Uterus (tissue), 4 donors: ENCODE results near the gene TMEM129. TPM values are rescaled to one million over a fixed set of nuclear protein-coding genes. Genes with fewer than 3 reads are reported as not detected.

Experiments
- DNase-seq, 2 donors: peaks; one replicate each; pipeline ENCODE4 v3.0.0-alpha.2; 2019 to 2020
- H3K27ac ChIP-seq, 2 donors: fragments of 200-600 bp; sonication (generic); 1 replicate in 1 of 2; 2 replicates in 1 of 2; pipeline ENCODE4 v1.5.1; 2016 to 2018
- H3K27me3 ChIP-seq, 2 donors: fragments of 200-600 bp; sonication (generic); one replicate each; pipeline ENCODE4 v1.5.1; 2018 to 2019; ENCODE audit warnings: control low read depth in 1 of 2
- H3K36me3 ChIP-seq, 2 donors: fragments of 200-600 bp; sonication (generic); one replicate each; pipeline ENCODE4 v1.5.1; 2019; ENCODE audit warnings: control low read depth in 1 of 2
- H3K4me1 ChIP-seq, 2 donors: fragments of 200-600 bp; sonication (generic); one replicate each; pipeline ENCODE4 v1.5.1; 2018 to 2019; ENCODE audit warnings: control low read depth in 1 of 2
- H3K4me3 ChIP-seq, 2 donors: fragments of 200-600 bp; sonication (generic); 1 replicate in 1 of 2; 2 replicates in 1 of 2; pipeline ENCODE4 v1.5.1; 2018 to 2019; ENCODE audit warnings: mild to moderate bottlenecking in 1 of 2
- H3K9me3 ChIP-seq, 2 donors: fragments of 200-600 bp; sonication (generic); one replicate each; pipeline ENCODE4 v1.5.1; 2019; ENCODE audit warnings: control low read depth in 1 of 2
- POLR2A ChIP-seq, 2 donors: fragments of 450-650 bp; IDR thresholded peaks; one replicate each; pipeline ENCODE4 v1.6.1; 2016; ENCODE audit warnings: antibody characterized with exemption in 2 of 2, mild to moderate bottlenecking in 1 of 2, moderate library complexity in 1 of 2
- intact Hi-C: fragments of 100-400 bp; cut with DNase I; formaldehyde crosslinking; loops from one replicate; pipeline ENCODE4 v1.15.1; 2023; ENCODE audit warnings: low total_unique reads
- total RNA-seq, 4 donors: library from RNA; depleted of rRNA in 3 of 4; stranded (reverse); fragments of >200 nt in 3 of 4; gene quantifications; one replicate each; pipeline versions ENCODE4 v1.1.0 to v1.2.4, GENCODE V29; 2014 to 2023
- TF ChIP-seq, protein P1 (sequence below), 4 experiments: fragments of 200-600 bp in 2 of 4; fragments of 450-650 bp in 2 of 4; sonication (generic) in 2 of 4; IDR thresholded peaks; one replicate each; pipeline ENCODE4 v1.5.1; 2016 to 2019; ENCODE audit warnings: antibody characterized with exemption in 4 of 4, mild to moderate bottlenecking in 2 of 4, moderate library complexity in 1 of 4
- donor health status: DM: yes; HTN: yes; CAD: no.

The TMEM129 gene
- total RNA-seq, 4 donors from 2014 or later = 31.0 to 99.7 (median 42.7) TPM

DNA sequence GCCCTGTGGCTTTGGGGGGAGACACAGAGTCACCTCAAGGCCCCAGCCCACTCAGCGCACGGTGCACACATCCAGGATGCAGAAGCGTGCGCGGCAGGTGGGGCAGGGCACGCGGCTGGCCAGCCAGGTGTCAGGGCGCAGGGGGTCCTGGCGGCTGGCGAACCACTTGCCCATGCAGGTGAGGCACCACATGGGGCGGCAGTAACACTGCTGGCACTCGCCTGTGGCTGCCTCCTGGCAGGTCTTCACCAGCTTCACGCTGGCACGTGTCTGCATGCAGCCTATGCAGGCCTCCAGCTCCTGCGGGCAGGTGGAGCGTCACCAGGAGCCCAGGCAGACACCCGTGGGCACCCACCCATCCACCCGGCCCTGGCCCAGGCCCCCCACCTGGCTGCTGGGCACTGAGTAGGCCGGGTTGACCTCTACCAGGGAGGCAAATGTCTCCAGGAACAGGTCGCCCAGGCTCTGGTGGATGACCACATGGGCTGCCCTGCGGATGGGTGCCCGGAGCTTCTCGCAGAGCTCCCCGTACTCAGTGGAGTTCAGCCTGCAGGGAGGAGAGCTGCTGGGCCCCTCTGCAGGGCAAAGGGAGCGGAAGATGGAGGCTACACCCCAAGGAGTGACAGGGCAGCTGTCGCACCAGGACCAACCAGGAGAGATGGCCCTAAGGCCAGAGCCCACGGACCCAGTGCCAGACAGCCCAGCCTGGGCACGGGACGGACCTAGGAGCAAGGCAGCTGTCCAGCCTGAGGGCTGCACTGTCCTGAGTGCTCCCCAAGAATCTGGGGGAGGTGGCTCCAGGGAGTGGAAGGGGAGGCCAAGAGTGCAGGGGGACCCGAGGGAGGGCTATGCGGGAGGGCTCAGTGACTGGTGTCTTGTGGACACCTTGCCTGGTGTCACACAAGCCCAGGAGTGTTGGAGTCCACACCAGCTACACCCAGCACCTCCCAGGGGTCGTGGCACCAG is 3.7 kb downstream of the TMEM129 start:
- DNase-seq = no peak
- no peak overlapping the region for H3K4me3 ChIP-seq
- H3K27me3 ChIP-seq = no peaks in the 10 kb centered on the region
- intact Hi-C loops = no loop called here
- no peaks in the 10 kb centered on the region for H3K9me3 ChIP-seq
- H3K36me3 ChIP-seq = no peaks in the 10 kb centered on the region
- no peak overlapping the region for H3K27ac ChIP-seq
- TF ChIP-seq POLR2A (IDR thresholded peaks at IDR 0.05) = no peak
- TF ChIP-seq, protein P1, sequence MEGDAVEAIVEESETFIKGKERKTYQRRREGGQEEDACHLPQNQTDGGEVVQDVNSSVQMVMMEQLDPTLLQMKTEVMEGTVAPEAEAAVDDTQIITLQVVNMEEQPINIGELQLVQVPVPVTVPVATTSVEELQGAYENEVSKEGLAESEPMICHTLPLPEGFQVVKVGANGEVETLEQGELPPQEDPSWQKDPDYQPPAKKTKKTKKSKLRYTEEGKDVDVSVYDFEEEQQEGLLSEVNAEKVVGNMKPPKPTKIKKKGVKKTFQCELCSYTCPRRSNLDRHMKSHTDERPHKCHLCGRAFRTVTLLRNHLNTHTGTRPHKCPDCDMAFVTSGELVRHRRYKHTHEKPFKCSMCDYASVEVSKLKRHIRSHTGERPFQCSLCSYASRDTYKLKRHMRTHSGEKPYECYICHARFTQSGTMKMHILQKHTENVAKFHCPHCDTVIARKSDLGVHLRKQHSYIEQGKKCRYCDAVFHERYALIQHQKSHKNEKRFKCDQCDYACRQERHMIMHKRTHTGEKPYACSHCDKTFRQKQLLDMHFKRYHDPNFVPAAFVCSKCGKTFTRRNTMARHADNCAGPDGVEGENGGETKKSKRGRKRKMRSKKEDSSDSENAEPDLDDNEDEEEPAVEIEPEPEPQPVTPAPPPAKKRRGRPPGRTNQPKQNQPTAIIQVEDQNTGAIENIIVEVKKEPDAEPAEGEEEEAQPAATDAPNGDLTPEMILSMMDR (IDR thresholded peaks at IDR 0.05) = no peak
- H3K4me1 ChIP-seq = peaks cover 0 to 24% of the 10 kb centered on the region in 2 donors

DNA sequence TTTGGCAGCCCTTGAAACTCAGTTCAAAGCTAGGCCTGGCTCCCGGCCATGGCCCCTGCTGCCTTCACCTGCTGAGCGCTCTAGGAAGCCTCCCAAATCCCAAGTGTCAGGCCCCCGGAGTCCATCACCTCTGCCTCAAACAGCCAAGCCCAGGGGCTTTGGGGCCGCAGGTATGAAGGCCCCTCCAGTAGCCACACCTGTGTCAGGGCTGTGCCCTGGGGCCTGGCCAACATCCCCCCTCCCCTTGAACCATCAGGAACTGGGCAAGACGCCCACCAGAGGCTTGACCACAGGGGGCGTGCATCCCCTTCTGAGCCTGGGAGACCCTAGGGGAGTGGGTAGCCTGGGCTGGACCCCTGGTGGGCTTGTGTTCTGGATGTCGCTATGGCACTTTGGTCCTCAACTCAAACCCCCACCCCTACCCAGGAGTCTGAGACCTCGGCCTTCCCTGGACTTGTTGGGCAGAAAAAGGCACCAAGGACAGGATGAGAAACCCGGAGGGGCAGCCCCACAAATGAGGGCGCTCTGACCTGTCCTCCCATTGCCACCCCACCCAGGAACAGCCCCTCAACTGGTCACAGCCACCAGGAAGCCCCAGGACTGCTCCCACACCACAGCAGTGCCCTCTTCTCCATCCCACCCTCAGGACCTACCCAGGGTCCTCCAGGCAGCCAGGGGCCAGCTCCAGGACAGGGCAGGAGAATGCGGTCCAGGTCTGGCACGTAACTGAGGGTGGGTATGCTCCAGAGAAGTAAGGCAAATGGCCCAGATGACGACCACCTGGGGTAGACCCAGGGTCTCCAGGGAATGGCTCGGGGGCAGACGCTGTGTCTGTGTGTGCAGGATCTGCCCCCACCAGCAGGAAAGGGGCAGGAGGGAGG is 4.8 kb downstream of the TMEM129 start:
- no peaks in the 10 kb centered on the region for H3K36me3 ChIP-seq
- TF ChIP-seq POLR2A (IDR thresholded peaks at IDR 0.05) = no peak
- TF ChIP-seq, protein P1 (IDR thresholded peaks at IDR 0.05) = no peak
- H3K27me3 ChIP-seq = no peaks in the 10 kb centered on the region
- H3K27ac ChIP-seq = no peak overlapping the region
- peaks cover 0 to 14% of the 10 kb centered on the region in 2 donors for H3K4me1 ChIP-seq
- no peaks in the 10 kb centered on the region for H3K9me3 ChIP-seq
- no peak for DNase-seq
- no peak overlapping the region for H3K4me3 ChIP-seq
- intact Hi-C loops = no loop called here

DNA sequence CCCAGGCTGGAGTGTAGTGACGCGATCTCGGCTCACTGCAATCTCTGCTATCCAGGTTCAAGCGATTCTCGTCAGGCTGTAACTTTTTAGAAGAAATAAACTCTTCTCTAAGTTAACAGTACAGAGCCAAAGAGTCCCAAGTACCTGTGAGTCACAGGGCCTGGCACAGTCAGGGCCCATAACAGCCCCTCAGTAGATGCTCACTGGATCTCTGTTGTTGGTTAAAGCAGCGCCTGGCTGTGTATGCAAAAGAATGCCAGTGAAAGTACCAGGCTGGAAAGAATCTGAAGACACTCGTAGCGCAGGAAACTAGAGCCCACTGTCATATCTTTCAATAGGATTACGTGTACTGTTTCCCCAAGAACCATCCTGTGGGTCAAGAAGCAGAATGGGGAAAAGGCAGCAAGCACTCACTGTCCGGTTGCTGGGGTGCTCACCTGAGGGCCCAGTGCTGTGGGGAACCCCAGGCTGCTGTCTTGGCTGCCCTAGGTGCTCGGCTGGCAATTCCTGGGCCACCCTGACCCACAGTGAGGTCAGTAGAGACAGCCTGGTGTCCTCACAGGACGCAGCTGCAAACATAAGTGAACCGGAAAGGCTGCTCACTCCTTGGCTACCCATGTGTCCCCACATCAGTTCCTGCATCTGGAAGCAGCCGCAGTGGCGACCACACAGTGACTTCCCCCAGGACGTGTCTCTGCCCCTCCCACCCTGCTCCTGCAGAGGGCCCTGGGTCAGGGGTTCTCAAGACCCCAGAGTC is 5.9 kb downstream of the TMEM129 start:
- H3K27me3 ChIP-seq = no peaks in the 10 kb centered on the region
- no peak overlapping the region for H3K4me3 ChIP-seq
- no peak for DNase-seq
- TF ChIP-seq POLR2A (IDR thresholded peaks at IDR 0.05) = no peak
- TF ChIP-seq, protein P1 (IDR thresholded peaks at IDR 0.05) = no peak
- H3K36me3 ChIP-seq = no peaks in the 10 kb centered on the region
- H3K27ac ChIP-seq = no peak overlapping the region
- intact Hi-C loops = no loop called here
- H3K9me3 ChIP-seq = no peaks in the 10 kb centered on the region
- H3K4me1 ChIP-seq = peaks cover 0 to 13% of the 10 kb centered on the region in 2 donors

DNA sequence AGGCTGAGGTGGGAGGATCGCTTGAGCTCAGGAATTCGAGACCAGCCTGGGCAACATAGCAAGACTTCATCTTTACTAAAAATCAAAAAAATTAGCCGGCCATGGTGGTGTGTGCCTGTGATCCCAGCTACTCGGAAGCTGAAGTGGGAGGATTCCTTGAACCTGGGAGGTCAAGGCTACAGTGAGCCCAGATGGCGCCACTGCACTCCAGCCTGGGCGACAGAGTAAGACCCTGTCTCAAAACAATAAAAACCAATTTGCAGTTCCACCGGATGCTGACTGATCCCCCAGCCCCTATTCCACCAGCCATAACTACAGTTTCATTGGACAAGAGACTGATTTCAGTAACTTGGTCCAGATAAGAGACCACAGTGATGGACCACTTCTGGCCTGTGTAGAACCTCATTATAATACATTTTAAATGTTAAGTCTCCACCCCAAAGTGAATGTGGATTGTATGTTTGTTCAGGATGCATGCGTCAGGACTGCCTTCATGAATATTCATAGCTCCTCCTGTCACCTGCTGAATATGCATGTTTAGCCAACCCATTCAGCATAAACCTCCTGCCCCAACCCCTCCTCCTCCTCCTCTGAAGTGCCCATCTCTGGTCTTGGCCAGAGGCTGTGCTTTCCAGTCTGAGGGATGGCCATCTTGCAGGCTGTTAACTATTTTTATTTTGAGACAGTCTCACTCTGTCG is 6.7 kb downstream of the TMEM129 start:
- H3K36me3 ChIP-seq = no peaks in the 10 kb centered on the region
- intact Hi-C loops = no loop called here
- no peaks in the 10 kb centered on the region for H3K27me3 ChIP-seq
- no peak overlapping the region for H3K4me3 ChIP-seq
- TF ChIP-seq, protein P1 (IDR thresholded peaks at IDR 0.05) = no peak
- no peak for TF ChIP-seq POLR2A (IDR thresholded peaks at IDR 0.05)
- DNase-seq = no peak
- no peak overlapping the region for H3K27ac ChIP-seq
- H3K9me3 ChIP-seq = no peaks in the 10 kb centered on the region
- peaks cover 0 to 5% of the 10 kb centered on the region in 2 donors for H3K4me1 ChIP-seq
